T47D (cell line): ENCODE results near the gene SLC7A1.

ENCODE experiments used
- DNase-seq, 2 experiments: peaks; one replicate each; pipeline versions ENCODE4 v3.0.0 to v3.0.0-alpha.2; 2011 to 2012; ENCODE audit warnings: low read depth in 1 of 2, low spot score in 1 of 2
- JUND ChIP-seq: IDR thresholded peaks from 2 replicates; pipeline ENCODE4 v1.6.1; 2012; ENCODE audit warnings: low read depth
- in situ Hi-C: cut with HindIII; loops from 2 replicates; pipeline ENCODE4 v1.10.0; 2016; ENCODE audit warnings: low sequenced_read_pairs, low pct_unique_long_range_greater_than_20kb

The SLC7A1 gene

DNA sequence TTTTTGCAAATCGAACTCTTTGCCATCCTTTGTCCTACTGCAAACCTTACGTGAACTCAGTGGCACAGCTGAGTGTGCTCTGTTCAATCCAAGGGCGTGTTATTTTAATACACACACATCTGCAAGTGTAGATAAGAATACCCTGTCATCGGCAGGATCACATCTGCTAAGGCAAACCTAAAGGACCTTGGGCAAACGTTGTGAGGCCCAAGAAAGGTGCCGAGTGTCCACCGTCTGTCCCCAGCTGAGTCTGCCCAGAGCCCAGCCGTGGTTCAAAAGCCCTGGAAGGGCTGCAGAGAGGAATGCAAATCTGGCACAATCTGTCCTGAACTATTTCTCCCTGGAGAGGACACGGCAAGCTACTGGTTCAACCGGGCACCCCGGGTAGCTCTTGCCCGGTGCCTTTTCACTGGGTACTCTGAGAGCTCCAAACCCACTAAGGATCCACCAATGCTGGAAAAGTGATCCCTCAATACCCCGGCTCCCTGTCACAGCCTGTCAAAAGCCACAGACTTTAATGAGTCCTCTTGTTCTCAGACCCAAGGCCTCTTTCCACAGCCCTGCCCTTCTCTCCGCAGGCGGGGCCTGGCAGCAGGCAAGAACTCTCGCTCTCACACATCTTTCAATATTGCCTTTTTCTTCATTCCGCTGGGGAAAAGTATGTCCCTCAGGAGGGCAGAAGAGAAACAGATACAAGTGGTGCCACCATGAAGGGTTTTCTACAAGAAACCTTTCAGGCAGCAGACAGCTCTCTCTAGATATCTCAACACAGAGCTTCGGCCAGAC lies 17.0 kb downstream of the SLC7A1 start:
- no peak for TF ChIP-seq JUND
- peak in 1 of 2 experiments; percentile 9 for DNase-seq
- in situ Hi-C loops, result no loop called here

GRCh38 chr13:29577136-29578051 lies 18.1 kb downstream of the SLC7A1 start:
- DNase-seq, result no peak
- in situ Hi-C loops, result no loop called here
- no peak for TF ChIP-seq JUND

GRCh38 chr13:29576581-29576980 lies 18.9 kb downstream of the SLC7A1 start:
- in situ Hi-C loops, result no loop called here
- no peak for TF ChIP-seq JUND
- no peak for DNase-seq

DNA sequence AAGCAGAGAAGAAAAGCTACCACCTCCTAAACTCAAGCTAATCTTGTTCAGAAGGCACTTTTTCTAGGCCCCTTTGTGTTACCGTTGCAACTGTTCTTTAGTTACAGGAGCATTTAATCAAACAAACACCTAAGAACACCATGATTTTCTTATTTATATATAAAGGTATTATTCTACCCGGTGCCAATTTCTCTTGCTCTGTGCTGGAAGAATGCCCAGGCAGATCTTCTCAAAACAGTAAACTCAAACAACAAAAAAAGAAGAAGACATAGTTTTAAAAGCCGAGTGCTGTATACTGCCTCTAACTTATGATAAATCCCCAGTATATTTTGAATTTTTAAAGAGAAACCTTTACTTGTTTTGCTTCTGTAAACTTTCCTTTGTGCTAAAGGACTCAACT lies 20.4 kb downstream of the SLC7A1 start:
- in situ Hi-C loops, result no loop called here
- TF ChIP-seq JUND, result no peak
- DNase-seq, result no peak

DNA sequence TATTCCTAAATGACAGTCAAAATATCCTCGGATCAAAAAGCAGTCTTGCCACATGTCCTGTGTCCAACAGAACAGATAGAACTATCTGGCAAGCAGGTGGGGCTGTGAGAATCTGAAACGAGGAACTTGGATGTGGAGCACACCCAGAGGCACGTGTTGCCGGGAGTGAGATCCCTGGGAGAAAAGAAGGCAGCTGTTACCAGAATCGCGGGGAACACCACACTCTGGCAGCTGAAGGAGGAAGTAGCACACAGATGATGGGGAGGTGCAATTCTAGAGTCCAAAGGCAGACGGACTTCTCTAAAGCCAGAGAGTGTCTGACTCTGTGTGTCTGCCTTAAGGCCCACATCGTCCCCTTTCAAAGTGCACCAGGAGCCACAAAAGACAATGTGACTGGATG lies 22.3 kb downstream of the SLC7A1 start:
- TF ChIP-seq JUND, result no peak
- no peak for DNase-seq
- in situ Hi-C loops, result no loop called here

GRCh38 chr13:29572575-29572974 lies 22.9 kb downstream of the SLC7A1 start:
- no peak for TF ChIP-seq JUND
- in situ Hi-C loops, result no loop called here
- no peak for DNase-seq

DNA sequence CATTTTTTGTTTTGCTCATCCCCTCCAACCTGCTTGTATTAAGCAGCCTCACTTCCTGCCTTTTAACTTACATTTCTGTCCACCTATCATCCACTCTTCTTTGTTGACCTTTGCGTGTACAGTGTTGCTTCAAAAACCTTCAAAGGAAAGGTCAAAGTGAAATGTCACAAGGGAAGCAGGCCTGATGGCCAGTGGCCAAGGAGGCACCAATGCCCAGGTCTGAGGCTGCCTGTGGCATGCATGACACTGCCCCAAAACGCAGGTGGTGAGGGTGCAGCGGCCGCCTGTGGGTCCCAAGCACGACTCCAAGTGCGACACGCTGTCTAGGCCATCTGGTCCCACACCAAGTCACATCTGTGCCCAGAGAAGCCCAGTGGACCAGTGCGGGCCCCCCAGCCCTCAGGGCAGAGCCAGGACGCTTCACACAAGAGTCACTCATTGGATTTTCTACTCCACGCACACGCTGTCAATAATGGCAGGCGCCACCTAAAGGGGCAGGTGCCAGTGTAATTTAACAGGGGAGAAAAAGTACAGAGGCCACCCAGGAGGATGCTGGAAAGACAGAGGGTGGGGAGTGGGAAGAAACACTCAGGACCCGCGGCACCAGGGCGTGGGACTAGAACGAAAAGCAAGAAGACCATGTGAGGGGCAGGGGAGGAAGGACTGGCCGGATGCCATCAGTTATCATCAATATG lies 23.5 kb downstream of the SLC7A1 start:
- TF ChIP-seq JUND, result no peak
- no peak for DNase-seq
- in situ Hi-C loops, result no loop called here

DNA sequence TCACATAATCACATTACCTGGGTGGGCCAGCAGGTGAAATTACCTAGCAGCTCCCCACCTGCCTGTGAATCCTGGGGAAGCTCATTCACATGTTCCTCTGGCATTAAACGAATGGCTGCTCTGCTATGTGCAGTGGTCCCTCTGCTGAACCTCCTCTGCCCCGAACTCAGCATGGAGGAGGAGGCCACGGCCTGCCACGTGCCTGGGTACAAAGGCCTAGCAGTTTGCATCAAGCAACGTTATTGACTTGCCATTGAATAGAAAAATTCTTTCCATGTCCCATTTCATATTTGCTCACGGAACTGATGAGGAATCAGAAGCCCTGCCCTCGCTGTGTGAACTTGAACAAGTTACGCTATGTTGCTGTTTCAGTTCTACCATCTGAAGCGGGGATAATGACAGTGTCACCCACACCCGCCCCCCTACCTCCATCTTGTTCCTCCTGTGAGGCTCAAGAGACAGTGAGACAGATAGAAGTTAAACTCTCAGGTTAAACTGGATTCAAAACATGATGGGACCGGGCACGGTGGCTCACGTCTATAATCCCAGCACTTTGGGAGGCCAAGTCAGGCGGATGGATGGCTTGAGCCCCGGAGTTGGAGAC lies 25.3 kb downstream of the SLC7A1 start:
- no peak for TF ChIP-seq JUND
- DNase-seq, result no peak
- in situ Hi-C loops, result no loop called here

GRCh38 chr13:29569253-29570050 lies 26.0 kb downstream of the SLC7A1 start:
- TF ChIP-seq JUND, result no peak
- in situ Hi-C loops, result no loop called here
- peak in 1 of 2 experiments; percentile 18 for DNase-seq

- no peak for DNase-seq
- in situ Hi-C loops, result no loop called here
- no peak for TF ChIP-seq JUND
Observed at GRCh38 chr13:29568731-29569130, 26.8 kb downstream of the SLC7A1 start.

- no peak for DNase-seq
- TF ChIP-seq JUND, result no peak
- in situ Hi-C loops, result no loop called here
Observed at GRCh38 chr13:29567411-29567810, 28.1 kb downstream of the SLC7A1 start.

DNA sequence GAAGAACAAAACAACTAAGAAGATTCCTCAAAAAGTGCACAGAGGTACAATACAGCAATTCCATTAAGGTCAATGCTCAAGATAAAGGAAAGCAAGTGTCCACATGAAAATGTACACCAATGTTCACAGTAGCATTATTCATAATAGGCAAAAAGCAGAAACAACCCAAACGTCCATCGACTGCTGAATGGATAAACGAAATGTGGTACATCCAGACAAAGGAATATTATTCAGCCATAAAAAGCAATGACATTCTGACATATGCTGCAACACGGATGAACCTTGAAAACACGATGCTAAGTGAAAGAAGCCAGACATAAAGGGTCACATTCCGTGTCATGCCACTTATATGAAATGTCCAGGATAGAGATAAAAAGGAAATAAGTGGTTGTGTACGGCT lies 29.3 kb downstream of the SLC7A1 start:
- in situ Hi-C loops, result no loop called here
- TF ChIP-seq JUND, result no peak
- no peak for DNase-seq
